OCI-LY7 (cell line): ENCODE measurements around the gene TMEM256. TPM values are rescaled to one million over a fixed set of nuclear protein-coding genes. Genes with fewer than 3 reads are reported as not detected.

ENCODE experiments used
- Bru-seq: library from RNA; stranded (reverse); fragments of 400-500 nt; gene quantifications from one replicate; lab custom pipeline; 2021; lab: Mats Ljungman, UMichigan
- BruChase-seq, 2 experiments: library from RNA; stranded (reverse); fragments of 400-500 nt; gene quantifications; one replicate each; lab custom pipeline; 2021; lab: Mats Ljungman, UMichigan
- BruUV-seq: library from RNA; stranded (reverse); fragments of 400-500 nt; replicated peaks from 2 replicates; lab custom pipeline; 2021; lab: Mats Ljungman, UMichigan
- CTCF ChIA-PET: fragments of 300-600 bp; sonication (Branson Sonifier 250); formaldehyde crosslinking; loops from one replicate; lab custom pipeline; 2022; ENCODE audit warnings: antibody characterized with exemption; ENCODE audit not compliant: unreplicated experiment; lab: Charles Lee
- POLR2A ChIA-PET: fragments of 300-600 bp; sonication (Branson Sonifier 250); formaldehyde crosslinking; loops from one replicate; lab custom pipeline; 2022; ENCODE audit warnings: antibody characterized with exemption; lab: Charles Lee
- DNase-seq: peaks from one replicate; pipeline ENCODE4 v3.0.0-alpha.2; 2015; ENCODE audit warnings: low spot score
- H2AFZ ChIP-seq: fragments of 200-600 bp; sonication (generic), shearing (Covaris generic); 2 replicates; pipeline ENCODE4 v1.6.1; 2014; ENCODE audit warnings: mild to moderate bottlenecking, antibody characterized with exemption, low read length, moderate library complexity
- H3K27ac ChIP-seq: fragments of 200-600 bp; sonication (generic); 2 replicates; pipeline ENCODE4 v1.5.1; 2014; ENCODE audit warnings: mixed run types, low read depth, mild to moderate bottlenecking, moderate library complexity, low read length, inconsistent platforms; ENCODE audit not compliant: poor library complexity, severe bottlenecking
- H3K36me3 ChIP-seq: fragments of 200-600 bp; sonication (generic); 2 replicates; pipeline ENCODE4 v1.6.1; 2014; ENCODE audit warnings: mild to moderate bottlenecking, antibody characterized with exemption, low read length, moderate library complexity, mixed read lengths; ENCODE audit not compliant: insufficient read depth
- H3K4me1 ChIP-seq: fragments of 200-600 bp; sonication (generic); 2 replicates; pipeline ENCODE4 v1.5.1; 2014; ENCODE audit warnings: mild to moderate bottlenecking, low read length; ENCODE audit not compliant: insufficient read depth, poor library complexity, severe bottlenecking
- H3K4me2 ChIP-seq: fragments of 200-600 bp; sonication (generic); 2 replicates; pipeline ENCODE4 v1.6.1; 2014; ENCODE audit warnings: mild to moderate bottlenecking, low read length
- H3K4me3 ChIP-seq: fragments of 200-600 bp; sonication (generic); 2 replicates; pipeline ENCODE4 v1.5.1; 2014; ENCODE audit warnings: mild to moderate bottlenecking, low read depth, low read length; ENCODE audit not compliant: poor library complexity, severe bottlenecking
- H3K79me2 ChIP-seq: fragments of 200-600 bp; sonication (generic); 2 replicates; pipeline ENCODE4 v1.6.1; 2016; ENCODE audit warnings: low read depth, mild to moderate bottlenecking, low read length, moderate library complexity, mixed read lengths; ENCODE audit not compliant: insufficient read depth
- H3K9me2 ChIP-seq: fragments of 200-600 bp; sonication (generic); 2 replicates; pipeline ENCODE4 v1.6.1; 2016; ENCODE audit warnings: mild to moderate bottlenecking, low read length, mixed read lengths; ENCODE audit not compliant: insufficient read depth
- H3K9me3 ChIP-seq: fragments of 200-600 bp; sonication (generic); 2 replicates; pipeline ENCODE4 v1.6.1; 2014; ENCODE audit warnings: mild to moderate bottlenecking, mixed run types, low read length, mixed read lengths
- H4K20me1 ChIP-seq: fragments of 200-600 bp; sonication (generic); 2 replicates; pipeline ENCODE4 v1.6.1; 2014; ENCODE audit warnings: mild to moderate bottlenecking, antibody characterized with exemption, low read length, moderate library complexity, mixed read lengths; ENCODE audit not compliant: insufficient read depth
- EZH2phosphoT487 ChIP-seq: fragments of 200-600 bp; sonication (generic); IDR thresholded peaks from 2 replicates; pipeline ENCODE4 v1.6.1; 2018; ENCODE audit warnings: low read depth, borderline replicate concordance, mild to moderate bottlenecking, mixed run types, antibody characterized with exemption, low read length, moderate library complexity, mixed read lengths
- intact Hi-C: fragments of 100-400 bp; cut with micrococcal nuclease; formaldehyde crosslinking; loops from one replicate; pipeline ENCODE4 v1.10.0; 2022; ENCODE audit not compliant: unreplicated experiment
- long read RNA-seq: library from polyadenylated mRNA; stranded (forward); transcript quantifications from one replicate; pipeline ENCODE4 v2.0.0, GENCODE V29; 2022
- total RNA-seq, 2 experiments: library from RNA; depleted of rRNA in 1 of 2; stranded (reverse); fragments of >200 nt in 1 of 2; shearing (Covaris generic) in 1 of 2; gene quantifications; 2 replicates each; pipeline ENCODE4 v1.2.3, GENCODE V29; 2014 to 2022
- TF ChIP-seq, protein P1 (sequence below): fragments of 200-600 bp; sonication (generic); conservative IDR thresholded peaks from 2 replicates; pipeline ENCODE4 v1.5.1; 2014; ENCODE audit warnings: mild to moderate bottlenecking, antibody characterized with exemption, low read length, moderate library complexity, mixed read lengths

TMEM256 gene
- total RNA-seq (2014; rRNA removed; shearing (Covaris generic)) (108 and 165 TPM in 2 replicates), total RNA-seq (2022) (96.6 and 107 TPM in 2 replicates), Bru-seq, nascent RNA (percentile 91 among the genes with signal in this experiment), BruChase-seq, experiment 1, labeled RNA remaining after a 6-hour chase (percentile 91 among the genes with signal in this experiment), BruChase-seq, experiment 2, labeled RNA remaining after a 2-hour chase (percentile 80 among the genes with signal in this experiment)
- long read RNA-seq, transcript TMEM256-201 (4 exons, 486 nt), result major isoform, 58 of 68 reads
- long read RNA-seq, partial matches to known transcripts, result 2 of 68 reads
- long read RNA-seq, other reads (novel, unspliced or antisense), result 7 of 68 reads

DNA sequence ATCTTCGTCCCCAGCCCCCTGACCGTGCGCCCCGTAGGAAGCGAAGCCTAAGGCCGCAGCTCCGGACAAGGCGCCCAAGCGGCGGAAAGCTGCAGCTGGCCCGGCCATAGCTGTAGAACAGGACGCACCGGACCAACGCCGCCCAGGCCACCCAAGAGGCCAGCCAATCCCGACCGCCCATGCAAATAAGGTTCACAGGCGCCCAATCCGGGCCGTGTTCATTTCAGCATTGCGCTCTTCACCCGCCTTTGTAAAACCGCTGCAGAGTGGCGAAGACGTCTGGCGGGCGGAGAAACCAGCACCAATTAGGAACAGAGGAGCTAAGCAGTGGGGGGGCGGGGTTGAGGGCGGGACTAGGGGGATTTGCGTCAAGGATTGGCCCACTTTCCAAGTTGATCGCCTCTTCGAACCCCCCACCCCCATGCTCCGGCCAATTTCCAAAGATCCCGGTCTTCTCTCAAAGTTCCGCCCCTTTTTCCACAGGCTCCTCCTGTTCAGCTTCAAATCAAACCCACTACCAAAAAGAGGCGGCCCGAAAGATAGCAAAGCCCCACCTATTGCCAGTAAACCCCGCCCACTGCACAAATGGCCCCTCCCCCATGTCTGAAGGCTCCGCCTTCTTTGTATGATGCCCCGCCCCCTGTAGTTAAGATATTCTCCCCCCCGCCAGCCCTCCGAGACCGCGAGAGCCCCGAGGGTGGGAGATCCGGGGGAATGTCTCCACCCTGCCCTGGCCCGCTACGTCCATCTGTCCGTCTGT lies at the start of gene TMEM256:
Gene TMEM256, minus strand, starts transcription at position 121 of the 760 bp plus-strand sequence. Its CDS starts 13 bp downstream, at position 108.
- DNase-seq, result peak; percentile 98

DNA sequence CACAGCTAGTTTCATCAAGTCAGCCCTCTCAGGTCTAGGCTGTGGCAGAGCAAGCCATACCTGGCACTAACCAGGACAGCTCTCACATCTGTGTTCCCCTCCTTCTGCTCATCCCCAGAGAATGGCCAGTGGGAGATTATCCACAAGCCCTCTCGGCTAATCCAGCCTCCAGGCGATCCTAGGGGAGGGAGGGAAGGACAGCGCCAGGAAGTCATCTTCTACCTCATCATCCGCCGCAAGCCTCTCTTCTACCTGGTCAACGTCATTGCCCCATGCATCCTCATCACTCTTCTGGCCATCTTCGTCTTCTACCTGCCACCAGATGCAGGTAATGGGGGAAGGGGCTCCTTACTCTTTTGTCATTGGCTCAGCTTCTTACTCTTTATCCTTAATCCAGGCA lies 44.6 kb upstream of the TMEM256 start:
- no peak for TF ChIP-seq EZH2phosphoT487
- TF ChIP-seq, protein P1, sequence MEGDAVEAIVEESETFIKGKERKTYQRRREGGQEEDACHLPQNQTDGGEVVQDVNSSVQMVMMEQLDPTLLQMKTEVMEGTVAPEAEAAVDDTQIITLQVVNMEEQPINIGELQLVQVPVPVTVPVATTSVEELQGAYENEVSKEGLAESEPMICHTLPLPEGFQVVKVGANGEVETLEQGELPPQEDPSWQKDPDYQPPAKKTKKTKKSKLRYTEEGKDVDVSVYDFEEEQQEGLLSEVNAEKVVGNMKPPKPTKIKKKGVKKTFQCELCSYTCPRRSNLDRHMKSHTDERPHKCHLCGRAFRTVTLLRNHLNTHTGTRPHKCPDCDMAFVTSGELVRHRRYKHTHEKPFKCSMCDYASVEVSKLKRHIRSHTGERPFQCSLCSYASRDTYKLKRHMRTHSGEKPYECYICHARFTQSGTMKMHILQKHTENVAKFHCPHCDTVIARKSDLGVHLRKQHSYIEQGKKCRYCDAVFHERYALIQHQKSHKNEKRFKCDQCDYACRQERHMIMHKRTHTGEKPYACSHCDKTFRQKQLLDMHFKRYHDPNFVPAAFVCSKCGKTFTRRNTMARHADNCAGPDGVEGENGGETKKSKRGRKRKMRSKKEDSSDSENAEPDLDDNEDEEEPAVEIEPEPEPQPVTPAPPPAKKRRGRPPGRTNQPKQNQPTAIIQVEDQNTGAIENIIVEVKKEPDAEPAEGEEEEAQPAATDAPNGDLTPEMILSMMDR, result no peak
- intact Hi-C loops, result no loop called here
- H3K4me3 ChIP-seq, result no peak overlapping the region
- H3K27ac ChIP-seq, result no peak overlapping the region
- no peaks in the 10 kb centered on the region for H3K4me1 ChIP-seq
- ChIA-PET CTCF (no interaction called here), POLR2A (interaction anchor here (0.5 kb wide), 1 partner anchor 77 kb away, joined by 3 read pairs; no protein-coding TSS in a partner anchor)
- H3K9me2 ChIP-seq, result no peaks in the 10 kb centered on the region
- H2AFZ ChIP-seq, result no peak overlapping the region
- BruUV-seq, result no TSS peak
- H3K9me3 ChIP-seq, result no peaks in the 10 kb centered on the region
- no peak for DNase-seq
- H3K4me2 ChIP-seq, result no peak overlapping the region
- no peaks in the 10 kb centered on the region for H3K36me3 ChIP-seq
- no peaks in the 10 kb centered on the region for H4K20me1 ChIP-seq
- H3K79me2 ChIP-seq, result no peaks in the 10 kb centered on the region

More for the DNA sequence above, at the start of gene TMEM256:
- Histone ChIP-seq H3K4me1 (peaks cover 6% of the 10 kb centered on the region), H3K9me3 (no peaks in the 10 kb centered on the region), H3K4me2 (peak within 1 kb of the TSS; percentile 60), H3K79me2 (no peaks in the 10 kb centered on the region), H3K27ac (no peak within 1 kb of the TSS), H3K36me3 (no peaks in the 10 kb centered on the region), H3K4me3 (peak within 1 kb of the TSS; percentile 70), H2AFZ (peak within 1 kb of the TSS; percentile 61), H4K20me1 (no peaks in the 10 kb centered on the region), H3K9me2 (no peaks in the 10 kb centered on the region)
- ChIA-PET CTCF (interaction anchor here (0.6 to 1.9 kb wide), 4 partner anchors 10 to 51 kb away, joined by 3 to 18 read pairs (median 4); partner anchors contain the start of gene TMEM102), POLR2A (interaction anchor here (0.7 to 1.5 kb wide), 11 partner anchors 10 to 1997 kb away, joined by 3 to 8 read pairs (median 4); partner anchors contain the start of genes PLSCR3, TMEM102 and WRAP53)
- no TSS peak for BruUV-seq
- no peak for TF ChIP-seq EZH2phosphoT487
- TF ChIP-seq, protein P1, result no peak
- intact Hi-C loops, result loop anchor here (5.0 kb wide), 1 partner anchor 52 kb away; the partner anchor contains the start of gene KCTD11
